ENCODE results near the gene MAP3K13. TPM values are rescaled to one million over a fixed set of nuclear protein-coding genes. Genes with fewer than 3 reads are reported as not detected.

Gene MAP3K13
- total RNA-seq, 2 donors from 2014 or later: 20.4 to 21.1 TPM

- Histone ChIP-seq H3K36me3 (ENCODE audit: control insufficient read depth, insufficient read depth, low read length) (no peaks in the 10 kb centered on the region), H3K9me3 (ENCODE audit: control insufficient read depth, low read length) (no peaks in the 10 kb centered on the region), H3K4me1 (ENCODE audit: control insufficient read depth, insufficient read depth, low read length) (no peaks in the 10 kb centered on the region), H3K4me3 (ENCODE audit: low read length) (no peak overlapping the region), H3K27me3 (ENCODE audit: control insufficient read depth, insufficient read depth, low read length, poor library complexity, severe bottlenecking) (peaks cover 15% of the 10 kb centered on the region), H3K9ac (ENCODE audit: extremely low read depth, low read length, poor library complexity, severe bottlenecking) (no peak overlapping the region), H3K27ac (ENCODE audit: low read depth, low read length) (no peak overlapping the region)
- DNase-seq: no peak
- Mint-ChIP-seq H3K27me3 (ENCODE audit: insufficient read depth) (peaks cover 22% of the 10 kb centered on the region), H3K4me1 (no peaks in the 10 kb centered on the region), H3K36me3 (ENCODE audit: low read depth) (no peaks in the 10 kb centered on the region), H3K4me3 (no peak overlapping the region), H3K27ac (no peak overlapping the region), H3K9me3 (no peaks in the 10 kb centered on the region)
- TF ChIP-seq CTCF (conservative IDR thresholded peaks at IDR 0.05): no peak
- 87% methylated on average over 2 of the region's 2 CpGs; no CpG with 5 or more reads in 1 of the 2 experiments for WGBS, 2 experiments (ENCODE audit: insufficient coverage in 1 of 2, insufficient read length in 1 of 2)
Measured at GRCh38 chr3:185517387-185518130, 154.6 kb downstream of the MAP3K13 start.

GRCh38 chr3:185519021-185519420 lies 156.1 kb downstream of the MAP3K13 start:
- H3K9me3 Mint-ChIP-seq: no peaks in the 10 kb centered on the region
- no peak overlapping the region for H3K27ac ChIP-seq (ENCODE audit: low read depth, low read length)
- H3K9me3 ChIP-seq (ENCODE audit: control insufficient read depth, low read length): no peaks in the 10 kb centered on the region
- 84 to 87% methylated on average over 3 of the region's 5 CpGs for WGBS, 2 experiments (ENCODE audit: insufficient coverage in 1 of 2, insufficient read length in 1 of 2)
- H3K27ac Mint-ChIP-seq: no peak overlapping the region
- peaks cover 16% of the 10 kb centered on the region for H3K27me3 Mint-ChIP-seq (ENCODE audit: insufficient read depth)
- H3K27me3 ChIP-seq (ENCODE audit: control insufficient read depth, insufficient read depth, low read length, poor library complexity, severe bottlenecking): peaks cover 15% of the 10 kb centered on the region
- no peak overlapping the region for H3K9ac ChIP-seq (ENCODE audit: extremely low read depth, low read length, poor library complexity, severe bottlenecking)
- no peaks in the 10 kb centered on the region for H3K4me1 Mint-ChIP-seq
- no peaks in the 10 kb centered on the region for H3K36me3 ChIP-seq (ENCODE audit: control insufficient read depth, insufficient read depth, low read length)
- no peak overlapping the region for H3K4me3 ChIP-seq (ENCODE audit: low read length)
- peak; percentile 64 for TF ChIP-seq CTCF (conservative IDR thresholded peaks at IDR 0.05)
- H3K36me3 Mint-ChIP-seq (ENCODE audit: low read depth): no peaks in the 10 kb centered on the region
- DNase-seq: peak; percentile 46
- H3K4me3 Mint-ChIP-seq: no peak overlapping the region
- no peaks in the 10 kb centered on the region for H3K4me1 ChIP-seq (ENCODE audit: control insufficient read depth, insufficient read depth, low read length)

- no peaks in the 10 kb centered on the region for H3K9me3 Mint-ChIP-seq
- Histone ChIP-seq H3K9ac (ENCODE audit: extremely low read depth, low read length, poor library complexity, severe bottlenecking) (no peak overlapping the region), H3K4me1 (ENCODE audit: control insufficient read depth, insufficient read depth, low read length) (no peaks in the 10 kb centered on the region), H3K27ac (ENCODE audit: low read depth, low read length) (no peak overlapping the region), H3K9me3 (ENCODE audit: control insufficient read depth, low read length) (no peaks in the 10 kb centered on the region), H3K27me3 (ENCODE audit: control insufficient read depth, insufficient read depth, low read length, poor library complexity, severe bottlenecking) (peaks cover 7% of the 10 kb centered on the region), H3K4me3 (ENCODE audit: low read length) (no peak overlapping the region), H3K36me3 (ENCODE audit: control insufficient read depth, insufficient read depth, low read length) (no peaks in the 10 kb centered on the region)
- no peak for DNase-seq
- no peak overlapping the region for H3K4me3 Mint-ChIP-seq
- H3K27ac Mint-ChIP-seq: no peak overlapping the region
- 91 to 92% methylated on average over 7 of the region's 7 CpGs for WGBS, 2 experiments (ENCODE audit: insufficient coverage in 1 of 2, insufficient read length in 1 of 2)
- no peaks in the 10 kb centered on the region for H3K36me3 Mint-ChIP-seq (ENCODE audit: low read depth)
- no peak for TF ChIP-seq CTCF (conservative IDR thresholded peaks at IDR 0.05)
- H3K4me1 Mint-ChIP-seq: no peaks in the 10 kb centered on the region
- H3K27me3 Mint-ChIP-seq (ENCODE audit: insufficient read depth): peaks cover 7% of the 10 kb centered on the region
Measured at GRCh38 chr3:185521349-185522138, 158.6 kb downstream of the MAP3K13 start.
